GM23338 (cell line): ENCODE results near the gene FAM227B.

Experiments
- EZH2phosphoT487 ChIP-seq: fragments of 200-600 bp; sonication (generic); IDR thresholded peaks from one replicate; pipeline ENCODE4 v1.8.1; 2018; ENCODE audit warnings: antibody characterized with exemption; ENCODE audit not compliant: unreplicated experiment
- JUNB ChIP-seq: IDR thresholded peaks from one replicate; pipeline ENCODE4 v1.6.1; 2016; ENCODE audit warnings: antibody characterized with exemption; ENCODE audit not compliant: unreplicated experiment
- TF ChIP-seq, protein P1 (sequence below), 2 experiments: fragments of 200-600 bp in 1 of 2; sonication (generic) in 1 of 2; conservative IDR thresholded peaks; 2 replicates each; pipeline versions ENCODE4 v1.5.1 to v1.6.1; 2016 to 2017; ENCODE audit warnings: antibody characterized with exemption in 2 of 2, low read depth in 2 of 2, mild to moderate bottlenecking in 2 of 2, moderate library complexity in 1 of 2

DNA sequence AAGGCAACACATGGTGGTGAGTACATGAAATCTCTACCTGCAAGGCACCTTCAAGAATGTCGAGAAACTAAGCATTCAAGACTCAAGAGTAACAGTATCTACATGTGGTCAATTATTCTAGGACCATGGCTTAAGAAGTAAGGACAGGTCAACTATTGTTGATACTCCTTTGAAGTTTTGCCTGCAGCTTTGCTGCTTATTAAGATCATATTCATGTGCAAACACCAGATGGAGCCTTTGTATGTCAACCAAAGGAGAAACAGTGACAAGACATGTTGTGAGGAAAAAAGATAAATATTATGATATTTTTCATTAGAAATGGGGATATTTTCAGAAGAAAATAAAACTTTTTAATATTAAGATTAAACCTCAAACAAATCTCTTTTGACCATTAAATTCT is 249.8 kb downstream of the FAM227B start:
- TF ChIP-seq, protein P1, sequence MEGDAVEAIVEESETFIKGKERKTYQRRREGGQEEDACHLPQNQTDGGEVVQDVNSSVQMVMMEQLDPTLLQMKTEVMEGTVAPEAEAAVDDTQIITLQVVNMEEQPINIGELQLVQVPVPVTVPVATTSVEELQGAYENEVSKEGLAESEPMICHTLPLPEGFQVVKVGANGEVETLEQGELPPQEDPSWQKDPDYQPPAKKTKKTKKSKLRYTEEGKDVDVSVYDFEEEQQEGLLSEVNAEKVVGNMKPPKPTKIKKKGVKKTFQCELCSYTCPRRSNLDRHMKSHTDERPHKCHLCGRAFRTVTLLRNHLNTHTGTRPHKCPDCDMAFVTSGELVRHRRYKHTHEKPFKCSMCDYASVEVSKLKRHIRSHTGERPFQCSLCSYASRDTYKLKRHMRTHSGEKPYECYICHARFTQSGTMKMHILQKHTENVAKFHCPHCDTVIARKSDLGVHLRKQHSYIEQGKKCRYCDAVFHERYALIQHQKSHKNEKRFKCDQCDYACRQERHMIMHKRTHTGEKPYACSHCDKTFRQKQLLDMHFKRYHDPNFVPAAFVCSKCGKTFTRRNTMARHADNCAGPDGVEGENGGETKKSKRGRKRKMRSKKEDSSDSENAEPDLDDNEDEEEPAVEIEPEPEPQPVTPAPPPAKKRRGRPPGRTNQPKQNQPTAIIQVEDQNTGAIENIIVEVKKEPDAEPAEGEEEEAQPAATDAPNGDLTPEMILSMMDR (conservative IDR thresholded peaks at IDR 0.05; ENCODE audit: low read depth in 2 of 2): no peak
- TF ChIP-seq EZH2phosphoT487 (no peak), JUNB (no peak)
